GM15510 (cell line): ENCODE data around the gene TMPRSS6.

Experiments
- POLR2A ChIP-seq: IDR thresholded peaks from 3 replicates; pipeline ENCODE4 v1.6.1; 2011; ENCODE audit warnings: borderline replicate concordance; ENCODE audit not compliant: insufficient read length; ENCODE audit errors: extremely low read depth

Gene TMPRSS6

GRCh38 chr22:37146507-37147180 lies 37.1 kb upstream of the TMPRSS6 start:
- TF ChIP-seq POLR2A, result no peak

GRCh38 chr22:37146051-37146385 lies 36.5 kb upstream of the TMPRSS6 start:
- no peak for TF ChIP-seq POLR2A

DNA sequence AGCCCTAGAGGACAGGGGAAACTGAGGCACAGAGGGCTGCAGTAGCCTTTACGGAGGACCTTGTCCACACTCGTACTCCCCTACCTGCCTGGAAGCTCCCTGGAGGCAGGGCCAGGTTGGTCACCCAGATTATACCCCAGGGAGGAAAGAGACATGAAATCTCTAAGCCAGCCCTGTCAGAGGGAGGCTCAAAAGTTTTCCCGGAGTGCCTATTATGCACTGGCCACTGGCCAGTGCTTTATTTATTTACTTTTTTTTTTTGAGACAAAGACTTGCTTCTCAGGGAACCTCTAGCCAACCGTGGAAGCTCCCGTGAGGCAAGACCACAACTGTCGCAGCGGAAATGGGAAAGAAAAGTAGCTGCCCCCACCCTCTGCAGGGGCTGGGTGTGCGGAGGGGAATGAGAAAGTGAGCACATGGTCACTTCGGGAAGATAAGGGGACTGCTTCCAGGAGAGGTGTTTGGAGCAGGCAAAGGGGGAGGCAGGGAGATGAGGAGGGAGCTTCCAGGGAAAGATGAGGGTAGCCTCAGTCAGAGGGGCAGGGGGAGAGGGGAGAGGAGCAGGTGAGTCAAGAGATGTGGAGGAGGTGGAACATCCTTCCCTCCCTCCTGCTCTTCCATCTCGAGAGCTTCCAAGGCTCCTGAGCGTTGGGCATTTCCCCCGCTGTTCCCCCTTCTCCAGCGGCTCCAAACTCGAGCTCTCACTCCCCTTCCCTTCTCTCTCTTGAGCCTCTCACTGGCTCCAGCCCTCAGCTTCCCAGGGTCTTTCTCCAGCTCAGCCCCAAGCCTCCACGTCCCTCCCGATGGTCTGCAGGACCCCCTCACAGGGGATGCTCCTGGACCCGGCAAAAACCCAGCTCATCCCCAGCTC lies 35.9 kb upstream of the TMPRSS6 start:
- TF ChIP-seq POLR2A, result no peak

- no peak for TF ChIP-seq POLR2A
These were observed 34.7 kb upstream of the TMPRSS6 start for GRCh38 chr22:37144180-37144554.

- no peak for TF ChIP-seq POLR2A
These were observed 32.5 kb upstream of the TMPRSS6 start for GRCh38 chr22:37141971-37142370.

DNA sequence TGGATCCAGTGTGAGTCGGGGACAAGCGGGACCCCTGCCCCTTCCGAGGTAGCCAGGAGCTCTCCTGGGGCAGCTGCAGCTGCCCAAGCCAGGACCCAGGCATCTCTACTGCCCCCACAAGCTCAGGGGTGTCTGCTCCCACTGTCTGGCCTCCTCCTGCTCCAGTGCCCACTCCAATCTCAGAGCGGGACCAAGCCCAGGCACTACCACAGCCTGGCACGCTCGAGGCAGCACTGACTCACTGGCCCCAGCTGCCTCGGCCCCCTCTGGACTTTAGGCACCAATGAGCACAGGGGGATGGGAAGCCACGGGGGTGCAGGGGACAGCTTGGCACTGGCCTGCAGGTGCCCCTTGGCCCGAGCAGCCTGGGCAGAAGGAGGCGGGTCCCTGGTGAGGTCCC lies 32.0 kb upstream of the TMPRSS6 start:
- no peak for TF ChIP-seq POLR2A

GRCh38 chr22:37140686-37141323 lies 31.3 kb upstream of the TMPRSS6 start:
- TF ChIP-seq POLR2A, result no peak

GRCh38 chr22:37139762-37140161 lies 30.2 kb upstream of the TMPRSS6 start:
- no peak for TF ChIP-seq POLR2A

DNA sequence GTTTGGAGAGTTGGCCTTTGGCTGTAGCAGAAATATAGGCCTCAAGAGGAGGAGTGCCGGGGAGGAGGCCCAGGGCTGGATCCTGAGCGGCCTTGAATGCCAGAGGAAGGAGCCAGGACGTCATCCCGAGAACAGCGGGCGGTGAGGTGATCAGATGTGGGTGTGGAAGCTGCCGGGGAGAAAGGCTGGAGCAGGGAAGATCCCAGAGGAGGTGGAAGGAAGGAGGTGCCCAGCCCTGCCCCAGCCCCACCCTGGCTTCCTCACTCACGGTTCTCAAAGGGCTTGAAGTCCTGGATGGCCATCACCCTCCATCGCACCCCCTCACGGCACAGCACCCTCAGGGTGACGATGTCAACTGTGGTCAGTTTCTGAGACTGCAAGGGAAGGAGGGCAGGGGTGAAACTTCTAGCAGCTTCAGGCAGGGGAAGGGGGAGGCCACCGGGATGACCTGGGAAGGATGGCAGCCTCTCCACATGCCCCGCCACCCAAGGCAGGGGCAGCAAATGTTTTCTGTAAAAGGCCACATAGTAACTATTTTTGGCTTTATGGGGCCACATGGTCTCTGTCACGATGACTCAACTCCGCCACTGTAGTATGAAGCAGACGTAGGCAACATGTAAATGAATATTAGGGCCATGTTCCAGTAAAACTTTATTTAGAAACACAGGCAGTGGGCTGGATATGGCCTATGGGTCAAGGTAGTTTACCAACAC lies 29.5 kb upstream of the TMPRSS6 start:
- peak; percentile 23 for TF ChIP-seq POLR2A

DNA sequence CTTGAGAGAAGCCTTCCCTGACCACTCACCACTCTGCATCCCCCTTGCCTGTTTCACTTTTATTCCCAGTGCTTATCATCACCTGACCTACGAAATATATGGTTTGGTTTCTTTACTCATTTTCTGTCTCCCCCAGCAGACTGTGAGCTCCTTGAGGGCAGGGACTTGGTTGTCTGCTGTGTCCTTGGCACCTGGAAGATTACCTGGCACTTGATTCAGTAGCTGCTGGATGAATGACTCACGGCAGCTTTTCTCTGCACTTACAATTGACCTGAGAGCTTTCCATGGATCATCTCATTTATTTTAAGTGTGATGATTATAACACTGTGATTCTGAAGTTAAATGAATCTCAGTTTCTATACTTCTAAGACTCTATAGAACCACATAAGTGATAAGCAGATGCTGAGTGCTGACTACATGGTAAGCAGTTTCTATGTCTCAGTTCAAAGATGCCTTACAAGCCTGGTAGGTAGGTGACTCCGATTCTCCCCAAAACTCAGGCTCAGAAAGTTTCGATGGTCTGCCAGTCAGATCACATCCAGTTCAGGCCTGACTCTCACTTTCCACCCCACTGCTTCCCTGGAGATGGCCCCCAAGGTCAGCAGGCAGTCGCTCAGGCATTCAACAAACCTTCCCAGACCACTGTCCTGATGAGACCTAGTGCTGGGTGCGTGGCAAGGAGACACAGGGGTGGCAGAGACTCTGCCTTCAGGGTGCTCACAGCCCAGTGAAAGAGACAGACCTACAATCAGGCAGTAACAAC lies 28.6 kb upstream of the TMPRSS6 start:
- TF ChIP-seq POLR2A, result no peak

GRCh38 chr22:37137131-37137530 lies 27.6 kb upstream of the TMPRSS6 start:
- no peak for TF ChIP-seq POLR2A

DNA sequence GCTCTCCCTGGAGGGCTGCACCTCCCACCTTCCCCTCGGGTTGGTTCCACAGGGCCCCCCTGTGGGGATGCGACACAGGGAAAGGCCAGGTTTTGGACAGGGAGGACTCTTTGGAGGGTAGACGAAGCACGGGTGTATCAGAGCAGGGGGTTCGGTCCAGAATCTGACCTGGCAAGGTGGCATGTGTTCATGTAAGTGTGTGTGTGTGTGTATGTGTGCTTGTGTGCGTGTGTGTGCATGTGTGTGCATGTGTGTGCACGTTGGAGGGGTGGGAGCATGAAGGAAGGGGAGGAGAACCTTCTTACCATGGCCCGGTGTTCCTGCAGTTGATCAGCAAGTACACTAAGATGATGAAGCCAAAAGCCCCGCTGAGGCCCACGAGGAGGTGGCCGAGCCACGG lies 25.5 kb upstream of the TMPRSS6 start:
- TF ChIP-seq POLR2A, result no peak

- no peak for TF ChIP-seq POLR2A
These were observed 23.9 kb upstream of the TMPRSS6 start for GRCh38 chr22:37133304-37134018.

GRCh38 chr22:37132773-37133172 lies 23.3 kb upstream of the TMPRSS6 start:
- TF ChIP-seq POLR2A, result no peak
